Heart left ventricle (tissue), 13 donors: ENCODE measurements around the gene IMMP2L.

Experiments
- CTCF ChIP-seq, 12 donors: fragments of 200-600 bp; sonication (generic) in 4 of 12; IDR thresholded peaks; one replicate each; pipeline versions ENCODE4 v1.5.0 to v1.8.0; 2018 to 2022; ENCODE audit warnings: antibody characterized with exemption in 12 of 12, mild to moderate bottlenecking in 5 of 12
- POLR2A ChIP-seq, 2 donors: fragments of 450-650 bp; IDR thresholded peaks; one replicate each; pipeline ENCODE4 v1.6.1; 2017; ENCODE audit warnings: antibody characterized with exemption in 2 of 2, mild to moderate bottlenecking in 2 of 2, moderate library complexity in 2 of 2
- donor health status: ischemic (EF 13 %, LVEDD 7.1; RV severe dilation, severe dysfunction).
- donor health status: DM: no; HTN: yes; CAD: no.
- donor health status: DM: no; HTN: no; CAD: no.
- donor health status: ischemic (EF 25% LVEDD 6.9; RV normal size, moderate dysfunction).
- donor health status: ischemic (EF 25% LVEDD 5.7; RV mildly dilated, moderate dysfunction).
- donor health status: ischemic (EF 35%, LVEDD 5.7; RV mildly dilated, moderate dysfunction).
- donor health status: nonischemic (EF 11% LVEDD 7.7; RV severe dilation, severe dysfunction).
- donor health status: DM: yes; HTN: yes; CAD: no.
- donor health status: PGD.
- donor health status: ischemic (EF 29% LVEDD 5.4; RV normal size, mild dysfunction).
- donor health status: nonischemic (EF 23%, LVEDD 6.1; RV moderate dilation, normal function).

GRCh38 chr7:111129435-111129834 lies 432.9 kb downstream of the IMMP2L start:
- TF ChIP-seq CTCF (IDR thresholded peaks at IDR 0.05), result no peak
- TF ChIP-seq POLR2A (IDR thresholded peaks at IDR 0.05), result no peak
